Measurements from ENCODE around the gene GP9.

The GP9 gene

DNA sequence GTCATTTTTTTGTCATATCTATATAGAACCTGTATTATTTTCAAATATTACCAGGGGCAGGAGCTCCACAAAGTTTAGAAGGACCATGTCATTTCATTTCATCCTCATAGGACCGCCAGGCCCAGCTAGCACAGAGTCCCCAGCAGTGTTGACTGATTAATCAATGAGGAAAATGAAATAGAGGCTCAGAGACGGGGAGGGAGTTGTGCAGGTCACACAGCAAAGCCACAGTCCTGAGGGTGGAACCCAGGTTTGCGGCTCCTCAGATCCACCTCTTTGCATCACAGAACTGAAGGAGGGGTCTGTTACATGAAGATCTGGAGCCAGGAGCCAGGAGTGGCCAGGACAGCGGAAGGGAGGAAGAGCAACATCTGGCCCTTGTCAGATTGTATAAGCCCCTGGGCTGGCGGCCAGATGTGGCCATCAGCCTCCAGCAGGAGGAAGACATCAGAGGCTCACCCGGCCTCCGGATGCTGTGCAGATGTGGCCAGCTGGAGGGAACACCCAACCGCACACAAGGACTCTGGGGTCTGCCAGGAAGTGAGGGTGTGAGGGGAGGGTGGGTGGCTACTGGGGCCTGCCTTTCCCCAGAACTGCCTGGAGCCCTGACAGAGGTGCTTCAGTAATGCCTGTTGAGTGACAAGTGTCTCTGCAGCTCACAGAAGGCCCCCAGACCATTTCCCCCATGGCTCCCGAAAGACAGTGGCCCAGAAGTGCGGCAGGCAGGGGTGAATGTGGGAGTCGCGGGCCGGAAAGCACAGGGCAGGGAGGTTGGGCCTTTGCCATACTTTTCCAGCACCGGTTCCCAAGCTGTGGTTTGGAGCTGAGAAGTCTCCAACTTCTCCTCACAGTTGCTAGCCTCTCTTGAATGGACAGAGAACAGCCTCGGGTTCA lies 38.2 kb upstream of the GP9 start:
- TF ChIP-seq CTCF (conservative IDR thresholded peaks at IDR 0.05; ENCODE audit: low read depth, low read length), result no peak
- peak; percentile 15 for DNase-seq (ENCODE audit: low read depth)
- H3K4me3 ChIP-seq (ENCODE audit: low read depth, low read length), result no peak overlapping the region

- no peak overlapping the region for H3K4me3 ChIP-seq (ENCODE audit: low read depth, low read length)
- no peak for TF ChIP-seq CTCF (conservative IDR thresholded peaks at IDR 0.05; ENCODE audit: low read depth, low read length)
- no peak for DNase-seq (ENCODE audit: low read depth)
These were observed 37.6 kb upstream of the GP9 start for GRCh38 chr3:129023008-129023358.

GRCh38 chr3:129023909-129024308 lies 36.7 kb upstream of the GP9 start:
- DNase-seq (ENCODE audit: low read depth), result peak; percentile 66
- no peak overlapping the region for H3K4me3 ChIP-seq (ENCODE audit: low read depth, low read length)
- peak; percentile 63 for TF ChIP-seq CTCF (conservative IDR thresholded peaks at IDR 0.05; ENCODE audit: low read depth, low read length)

DNA sequence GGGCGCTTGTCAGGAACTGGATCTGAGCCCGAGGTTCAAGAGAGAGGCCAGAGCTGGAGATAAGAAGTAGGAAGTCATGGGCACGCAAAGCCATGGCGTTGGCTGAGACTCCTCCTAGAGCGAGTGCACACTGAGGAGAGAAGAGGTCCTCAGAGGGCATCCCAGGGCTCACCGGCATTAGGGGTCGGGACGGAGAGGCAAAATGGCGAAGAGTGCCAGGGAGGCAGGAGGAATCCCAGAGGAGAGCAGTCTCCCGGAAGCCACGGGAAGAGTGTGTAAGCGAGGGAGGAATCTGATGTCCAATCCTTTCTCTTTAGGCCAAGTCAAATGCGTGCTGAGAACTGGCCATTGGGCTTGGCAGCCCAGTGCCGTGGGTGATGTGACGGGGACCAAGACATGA lies 35.5 kb upstream of the GP9 start:
- no peak for TF ChIP-seq CTCF (conservative IDR thresholded peaks at IDR 0.05; ENCODE audit: low read depth, low read length)
- no peak overlapping the region for H3K4me3 ChIP-seq (ENCODE audit: low read depth, low read length)
- no peak for DNase-seq (ENCODE audit: low read depth)

GRCh38 chr3:129025691-129026435 lies 34.7 kb upstream of the GP9 start:
- H3K4me3 ChIP-seq (ENCODE audit: low read depth, low read length), result no peak overlapping the region
- TF ChIP-seq CTCF (conservative IDR thresholded peaks at IDR 0.05; ENCODE audit: low read depth, low read length), result no peak
- no peak for DNase-seq (ENCODE audit: low read depth)

DNA sequence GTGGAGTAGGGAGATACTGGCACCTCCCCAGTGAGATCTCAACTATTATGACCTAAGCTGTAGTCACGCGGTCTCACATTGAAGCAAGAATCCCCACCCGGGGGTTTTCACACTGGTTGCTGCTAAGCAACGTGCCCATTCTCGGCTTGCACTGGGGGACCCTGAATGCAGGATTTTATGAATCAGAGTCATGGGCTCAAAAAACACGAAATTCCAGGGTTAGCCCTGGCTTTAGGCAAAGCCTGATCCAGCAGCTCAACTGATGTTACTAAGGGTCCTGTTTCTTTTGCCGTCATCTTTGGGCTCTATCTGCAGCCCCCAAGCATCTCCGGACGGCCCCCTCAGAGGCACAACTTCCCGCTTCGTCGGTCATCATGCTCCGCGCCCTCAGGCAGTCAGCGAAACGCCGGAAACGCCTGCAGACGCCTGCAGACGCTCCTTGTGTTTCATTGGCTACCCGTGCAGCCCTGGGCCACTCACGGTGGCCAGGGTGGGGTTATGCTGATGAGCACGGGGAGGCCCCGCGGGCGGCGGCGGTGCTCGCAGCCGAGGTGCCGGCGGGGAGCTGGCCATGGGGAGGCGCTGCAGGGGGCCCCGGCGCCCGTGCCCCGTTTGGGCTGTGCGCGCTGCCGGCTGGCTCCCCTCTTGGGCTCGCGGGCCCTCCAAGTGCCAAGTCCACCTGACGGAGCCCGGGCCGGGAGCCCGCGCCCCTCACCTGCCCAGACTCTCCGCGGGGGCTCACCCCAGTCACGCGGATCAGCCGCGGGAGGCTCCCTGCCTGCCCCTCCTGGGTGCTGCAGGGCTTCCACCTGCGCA lies 33.6 kb upstream of the GP9 start:
- peak; percentile 9 for TF ChIP-seq CTCF (conservative IDR thresholded peaks at IDR 0.05; ENCODE audit: low read depth, low read length)
- DNase-seq (ENCODE audit: low read depth), result peak; percentile 86
- H3K4me3 ChIP-seq (ENCODE audit: low read depth, low read length), result peak overlapping the region; percentile 37
